ENCODE results near the gene CPT1C.

Gene CPT1C

GRCh38 chr19:49690656-49691242, at the start of gene CPT1C:
TSS of gene CPT1C (plus strand) at chr19:49691116. CDS start at chr19:49692253, 1,137 bp downstream.
- H3K9ac ChIP-seq (ENCODE audit: low read depth, low read length): peak within 1 kb of the TSS; percentile 84
- peak within 1 kb of the TSS; percentile 65 for H3K4me3 ChIP-seq (ENCODE audit: low read depth, low read length)
- peaks cover 25% of the 10 kb centered on the region for H3K36me3 ChIP-seq (ENCODE audit: control insufficient read depth, insufficient read depth, low read length)

GRCh38 chr19:49641688-49642491, 49.0 kb upstream of the CPT1C start, which contains the start of gene SCAF1:
TSS of gene SCAF1 (plus strand) at chr19:49642209. CDS start at chr19:49645027, 2,818 bp downstream.
- Histone ChIP-seq H3K9ac (ENCODE audit: low read depth, low read length) (peak within 1 kb of the TSS; percentile 97), H3K4me1 (ENCODE audit: control insufficient read depth, insufficient read depth, low read length) (peaks cover 7% of the 10 kb centered on the region), H3K36me3 (ENCODE audit: control insufficient read depth, insufficient read depth, low read length) (peaks cover 19% of the 10 kb centered on the region), H3K9me3 (ENCODE audit: control insufficient read depth, insufficient read depth, low read length) (no peaks in the 10 kb centered on the region), H3K4me3 (ENCODE audit: low read depth, low read length) (peak within 1 kb of the TSS; percentile 99), H3K27me3 (ENCODE audit: control insufficient read depth, insufficient read depth, low read length) (no peaks in the 10 kb centered on the region)

More at GRCh38 chr19:49690656-49691242, at the start of gene CPT1C:
- Histone ChIP-seq H3K4me1 (ENCODE audit: control insufficient read depth, insufficient read depth, low read length) (peaks cover 3% of the 10 kb centered on the region), H3K9me3 (ENCODE audit: control insufficient read depth, insufficient read depth, low read length) (no peaks in the 10 kb centered on the region), H3K27me3 (ENCODE audit: control insufficient read depth, insufficient read depth, low read length) (no peaks in the 10 kb centered on the region)

DNA sequence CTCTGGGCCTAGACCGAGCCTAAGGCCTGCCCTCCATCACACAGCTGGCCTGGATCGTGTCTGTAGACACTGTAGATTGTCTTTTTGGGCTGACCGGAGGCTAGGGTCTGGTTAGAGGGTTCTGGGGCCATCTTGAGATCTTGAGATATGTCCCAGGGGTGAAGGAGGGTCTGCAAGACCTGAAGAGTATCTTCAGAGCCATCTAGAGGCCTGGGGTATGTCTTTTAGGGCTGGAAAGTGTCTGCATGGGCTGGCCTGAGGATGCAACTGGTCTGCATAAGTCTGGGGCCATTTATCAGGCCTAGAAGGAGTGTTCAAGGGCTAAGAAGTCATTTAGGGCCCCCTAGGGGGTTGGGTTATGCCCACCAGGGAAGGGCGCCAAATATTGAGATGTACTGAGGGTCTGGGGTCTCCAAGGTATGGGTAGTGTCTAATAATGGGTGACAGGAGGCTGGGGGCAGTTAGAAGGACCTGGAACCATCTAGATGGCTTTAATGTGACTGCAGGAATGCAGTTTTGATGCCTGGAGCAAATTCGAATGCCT, 48.4 kb upstream of the CPT1C start:
- H3K4me3 ChIP-seq (ENCODE audit: low read depth, low read length): peak overlapping the region; percentile 99
- peaks cover 7% of the 10 kb centered on the region for H3K4me1 ChIP-seq (ENCODE audit: control insufficient read depth, insufficient read depth, low read length)
- peak overlapping the region; percentile 97 for H3K9ac ChIP-seq (ENCODE audit: low read depth, low read length)
- no peaks in the 10 kb centered on the region for H3K27me3 ChIP-seq (ENCODE audit: control insufficient read depth, insufficient read depth, low read length)
- peaks cover 25% of the 10 kb centered on the region for H3K36me3 ChIP-seq (ENCODE audit: control insufficient read depth, insufficient read depth, low read length)
- no peaks in the 10 kb centered on the region for H3K9me3 ChIP-seq (ENCODE audit: control insufficient read depth, insufficient read depth, low read length)

DNA sequence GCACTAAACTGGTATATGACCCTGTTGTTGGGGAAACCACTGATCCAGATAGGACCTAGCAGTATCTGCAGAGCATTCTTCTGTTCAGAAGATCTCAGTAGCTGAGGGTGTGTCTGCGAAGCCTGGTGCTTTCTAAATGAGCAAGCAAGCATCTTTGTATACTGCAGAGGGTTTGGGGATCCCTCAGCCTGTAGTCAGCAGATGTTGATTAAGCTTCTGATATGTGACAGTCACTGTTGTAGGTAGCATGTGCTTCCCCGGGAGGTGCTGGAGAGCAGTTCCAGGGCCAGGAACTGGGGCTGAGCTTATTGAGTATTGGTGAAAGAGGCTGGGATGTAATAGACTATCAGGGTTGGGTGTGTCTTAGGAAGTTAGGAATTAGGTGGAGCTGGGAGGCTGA, 47.5 kb upstream of the CPT1C start:
- Histone ChIP-seq H3K27me3 (ENCODE audit: control insufficient read depth, insufficient read depth, low read length) (no peaks in the 10 kb centered on the region), H3K4me1 (ENCODE audit: control insufficient read depth, insufficient read depth, low read length) (peaks cover 5% of the 10 kb centered on the region), H3K4me3 (ENCODE audit: low read depth, low read length) (no peak overlapping the region), H3K9ac (ENCODE audit: low read depth, low read length) (no peak overlapping the region), H3K9me3 (ENCODE audit: control insufficient read depth, insufficient read depth, low read length) (no peaks in the 10 kb centered on the region), H3K36me3 (ENCODE audit: control insufficient read depth, insufficient read depth, low read length) (peaks cover 25% of the 10 kb centered on the region)

- Histone ChIP-seq H3K4me1 (ENCODE audit: control insufficient read depth, insufficient read depth, low read length) (peaks cover 5% of the 10 kb centered on the region), H3K27me3 (ENCODE audit: control insufficient read depth, insufficient read depth, low read length) (no peaks in the 10 kb centered on the region), H3K9me3 (ENCODE audit: control insufficient read depth, insufficient read depth, low read length) (no peaks in the 10 kb centered on the region), H3K4me3 (ENCODE audit: low read depth, low read length) (no peak overlapping the region), H3K36me3 (ENCODE audit: control insufficient read depth, insufficient read depth, low read length) (peaks cover 37% of the 10 kb centered on the region), H3K9ac (ENCODE audit: low read depth, low read length) (no peak overlapping the region)
Measured at GRCh38 chr19:49645592-49645991, 45.3 kb upstream of the CPT1C start.

GRCh38 chr19:49645995-49646394, 44.9 kb upstream of the CPT1C start:
- Histone ChIP-seq H3K9ac (ENCODE audit: low read depth, low read length) (no peak overlapping the region), H3K36me3 (ENCODE audit: control insufficient read depth, insufficient read depth, low read length) (peaks cover 38% of the 10 kb centered on the region), H3K4me3 (ENCODE audit: low read depth, low read length) (no peak overlapping the region), H3K9me3 (ENCODE audit: control insufficient read depth, insufficient read depth, low read length) (no peaks in the 10 kb centered on the region), H3K27me3 (ENCODE audit: control insufficient read depth, insufficient read depth, low read length) (no peaks in the 10 kb centered on the region), H3K4me1 (ENCODE audit: control insufficient read depth, insufficient read depth, low read length) (peaks cover 5% of the 10 kb centered on the region)

DNA sequence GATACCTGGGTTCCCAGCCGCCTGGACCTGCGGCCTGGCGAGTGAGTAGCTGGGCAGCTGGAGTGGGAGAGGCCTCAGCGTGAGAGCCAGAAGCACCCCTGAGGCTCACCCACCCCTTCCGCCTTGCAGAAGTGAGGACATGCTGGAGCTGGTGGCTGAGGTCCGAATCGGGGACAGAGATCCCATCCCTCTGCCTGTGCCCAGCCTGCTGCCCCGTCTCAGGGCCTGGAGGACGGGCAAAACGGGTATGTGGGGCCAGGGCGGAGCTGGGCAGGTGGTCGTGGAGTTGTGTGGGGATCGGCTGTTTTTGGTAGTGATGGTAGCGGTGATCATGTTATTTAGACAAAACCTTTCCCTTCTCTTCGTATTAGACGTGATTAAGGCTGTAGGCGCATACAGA, 44.3 kb upstream of the CPT1C start:
- Histone ChIP-seq H3K4me1 (ENCODE audit: control insufficient read depth, insufficient read depth, low read length) (peaks cover 5% of the 10 kb centered on the region), H3K4me3 (ENCODE audit: low read depth, low read length) (no peak overlapping the region), H3K27me3 (ENCODE audit: control insufficient read depth, insufficient read depth, low read length) (no peaks in the 10 kb centered on the region), H3K36me3 (ENCODE audit: control insufficient read depth, insufficient read depth, low read length) (peaks cover 44% of the 10 kb centered on the region), H3K9me3 (ENCODE audit: control insufficient read depth, insufficient read depth, low read length) (no peaks in the 10 kb centered on the region), H3K9ac (ENCODE audit: low read depth, low read length) (no peak overlapping the region)

DNA sequence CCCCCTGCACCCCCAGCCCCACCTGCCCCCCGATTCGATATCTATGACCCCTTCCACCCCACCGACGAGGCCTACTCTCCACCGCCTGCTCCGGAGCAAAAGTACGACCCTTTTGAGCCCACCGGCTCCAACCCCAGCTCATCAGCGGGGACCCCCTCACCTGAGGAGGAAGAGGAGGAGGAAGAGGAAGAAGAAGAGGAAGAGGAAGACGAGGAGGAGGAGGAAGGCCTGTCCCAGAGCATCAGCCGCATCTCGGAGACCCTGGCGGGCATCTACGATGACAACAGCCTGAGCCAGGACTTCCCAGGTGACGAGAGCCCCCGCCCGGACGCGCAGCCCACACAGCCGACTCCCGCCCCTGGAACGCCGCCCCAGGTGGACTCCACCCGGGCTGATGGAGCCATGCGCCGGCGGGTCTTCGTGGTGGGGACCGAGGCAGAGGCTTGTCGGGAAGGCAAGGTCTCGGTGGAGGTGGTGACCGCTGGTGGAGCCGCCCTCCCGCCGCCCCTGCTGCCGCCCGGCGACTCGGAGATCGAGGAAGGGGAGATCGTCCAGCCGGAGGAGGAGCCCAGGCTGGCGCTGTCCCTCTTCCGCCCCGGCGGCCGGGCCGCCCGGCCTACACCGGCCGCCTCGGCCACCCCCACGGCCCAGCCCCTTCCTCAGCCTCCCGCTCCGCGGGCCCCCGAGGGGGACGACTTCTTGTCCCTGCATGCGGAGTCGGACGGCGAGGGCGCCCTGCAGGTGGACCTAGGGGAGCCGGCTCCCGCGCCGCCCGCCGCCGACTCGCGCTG, 39.7 kb upstream of the CPT1C start:
- Histone ChIP-seq H3K4me1 (ENCODE audit: control insufficient read depth, insufficient read depth, low read length) (no peaks in the 10 kb centered on the region), H3K9me3 (ENCODE audit: control insufficient read depth, insufficient read depth, low read length) (no peaks in the 10 kb centered on the region), H3K4me3 (ENCODE audit: low read depth, low read length) (no peak overlapping the region), H3K9ac (ENCODE audit: low read depth, low read length) (no peak overlapping the region), H3K27me3 (ENCODE audit: control insufficient read depth, insufficient read depth, low read length) (no peaks in the 10 kb centered on the region), H3K36me3 (ENCODE audit: control insufficient read depth, insufficient read depth, low read length) (peaks cover 67% of the 10 kb centered on the region)

- no peak overlapping the region for H3K9ac ChIP-seq (ENCODE audit: low read depth, low read length)
- no peak overlapping the region for H3K4me3 ChIP-seq (ENCODE audit: low read depth, low read length)
- H3K9me3 ChIP-seq (ENCODE audit: control insufficient read depth, insufficient read depth, low read length): no peaks in the 10 kb centered on the region
- H3K36me3 ChIP-seq (ENCODE audit: control insufficient read depth, insufficient read depth, low read length): peaks cover 64% of the 10 kb centered on the region
- peaks cover 3% of the 10 kb centered on the region for H3K4me1 ChIP-seq (ENCODE audit: control insufficient read depth, insufficient read depth, low read length)
- H3K27me3 ChIP-seq (ENCODE audit: control insufficient read depth, insufficient read depth, low read length): no peaks in the 10 kb centered on the region
Measured at GRCh38 chr19:49651820-49652550, 38.9 kb upstream of the CPT1C start.

DNA sequence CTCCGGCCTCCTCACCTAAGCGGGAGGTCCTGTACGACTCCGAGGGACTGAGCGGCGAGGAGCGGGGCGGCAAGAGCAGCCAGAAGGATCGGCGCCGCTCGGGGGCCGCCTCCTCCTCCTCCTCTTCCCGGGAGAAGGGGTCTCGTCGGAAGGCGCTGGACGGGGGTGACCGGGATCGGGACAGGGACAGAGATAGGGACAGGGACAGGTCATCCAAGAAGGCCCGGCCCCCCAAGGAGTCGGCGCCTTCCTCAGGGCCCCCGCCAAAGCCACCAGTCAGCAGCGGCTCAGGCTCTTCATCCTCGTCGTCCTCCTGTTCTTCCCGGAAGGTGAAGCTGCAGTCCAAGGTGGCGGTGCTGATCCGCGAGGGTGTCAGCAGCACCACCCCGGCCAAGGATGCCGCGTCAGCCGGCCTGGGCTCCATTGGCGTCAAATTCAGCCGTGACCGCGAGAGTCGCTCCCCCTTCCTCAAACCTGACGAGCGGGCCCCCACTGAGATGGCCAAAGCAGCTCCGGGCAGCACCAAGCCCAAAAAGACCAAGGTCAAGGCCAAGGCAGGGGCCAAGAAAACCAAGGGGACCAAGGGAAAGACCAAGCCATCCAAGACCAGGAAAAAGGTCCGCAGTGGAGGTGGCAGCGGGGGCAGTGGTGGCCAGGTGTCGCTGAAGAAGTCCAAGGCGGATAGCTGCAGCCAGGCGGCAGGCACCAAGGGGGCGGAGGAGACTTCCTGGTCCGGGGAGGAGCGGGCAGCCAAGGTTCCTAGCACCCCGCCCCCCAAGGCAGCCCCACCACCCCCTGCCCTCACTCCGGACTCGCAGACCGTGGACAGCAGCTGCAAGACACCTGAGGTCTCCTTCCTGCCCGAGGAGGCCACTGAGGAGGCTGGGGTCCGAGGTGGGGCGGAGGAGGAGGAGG, 38.1 kb upstream of the CPT1C start:
- H3K4me3 ChIP-seq (ENCODE audit: low read depth, low read length): no peak overlapping the region
- no peak overlapping the region for H3K9ac ChIP-seq (ENCODE audit: low read depth, low read length)
- H3K9me3 ChIP-seq (ENCODE audit: control insufficient read depth, insufficient read depth, low read length): no peaks in the 10 kb centered on the region
- H3K36me3 ChIP-seq (ENCODE audit: control insufficient read depth, insufficient read depth, low read length): peaks cover 66% of the 10 kb centered on the region
- H3K4me1 ChIP-seq (ENCODE audit: control insufficient read depth, insufficient read depth, low read length): peaks cover 3% of the 10 kb centered on the region
- no peaks in the 10 kb centered on the region for H3K27me3 ChIP-seq (ENCODE audit: control insufficient read depth, insufficient read depth, low read length)
